K562 (cell line): ENCODE results near the gene PFKFB2. TPM values are rescaled to one million over a fixed set of nuclear protein-coding genes. Genes with fewer than 3 reads are reported as not detected.

Experiments used
- ATAC-seq: fragments of 200-7000 bp; cut with Tn5 transposase; 3 replicates; pipeline ENCODE4 v1.9.1; 2020; ENCODE audit warnings: moderate library complexity
- BruUV-seq: library from RNA; stranded (reverse); fragments of 400-500 nt; replicated peaks from 2 replicates; lab custom pipeline; 2021; lab: Mats Ljungman, UMichigan
- CTCF ChIA-PET: fragments of 300-600 bp; formaldehyde crosslinking; extraction: SDS; loops from one replicate; lab custom pipeline; 2021; ENCODE audit warnings: low intra/inter-chr PET ratio; lab: Yijun Ruan, JAX
- POLR2A ChIA-PET: fragments of 300-600, 350-650 bp; sonication (Branson Sonifier 250); formaldehyde crosslinking; extraction: SDS; loops from one replicate; lab custom pipeline; 2021; ENCODE audit warnings: antibody characterized with exemption, inconsistent platforms; lab: Yijun Ruan, JAX
- DNase-seq, 4 experiments: peaks; one replicate each; pipeline versions ENCODE4 v3.0.0 to v3.0.0-alpha.2; 2011 to 2018; ENCODE audit warnings: low spot score in 3 of 4, mixed read lengths in 3 of 4; ENCODE audit errors: extremely low read depth in 1 of 4
- FAIRE-seq: peaks from 2 replicates; lab custom pipeline; 2011; peaks lifted over from hg19 to GRCh38; lab: Jason Lieb, UNC
- H2AFZ ChIP-seq: 2 replicates; pipeline ENCODE4 v1.6.0; 2011; ENCODE audit warnings: low read depth, low read length, control low read depth, inconsistent platforms
- H3K27ac ChIP-seq: fragments of 200-600 bp; 3 replicates; pipeline ENCODE4 v1.8.0; 2011; ENCODE audit warnings: low read depth, mild to moderate bottlenecking, control low read depth, inconsistent platforms, low read length, moderate library complexity, mixed read lengths; ENCODE audit errors: extremely low read depth
- H3K27me3 ChIP-seq, 2 experiments: fragments of 300-600 bp in 1 of 2; 2 replicates in 1 of 2; 3 replicates in 1 of 2; pipeline versions ENCODE4 v1.6.0 to v1.8.0; 2011; ENCODE audit warnings: inconsistent platforms in 2 of 2, low read length in 2 of 2, mild to moderate bottlenecking in 1 of 2, mixed read lengths in 1 of 2, moderate library complexity in 1 of 2; ENCODE audit not compliant: control insufficient read depth in 2 of 2, insufficient read depth in 2 of 2
- H3K36me3 ChIP-seq: fragments of 300-600 bp; 3 replicates; pipeline ENCODE4 v1.8.0; 2011; ENCODE audit warnings: mild to moderate bottlenecking, low read length, inconsistent platforms; ENCODE audit not compliant: control insufficient read depth, insufficient read depth
- H3K4me1 ChIP-seq, 2 experiments: fragments of 200-600 bp in 1 of 2; replicated peaks in 1 of 2; 2 replicates in 1 of 2; 3 replicates in 1 of 2; pipeline versions ENCODE4 v1.5.1 to v1.8.0; 2011; ENCODE audit warnings: inconsistent platforms in 2 of 2, low read length in 2 of 2, mild to moderate bottlenecking in 1 of 2, mixed read lengths in 1 of 2, moderate library complexity in 1 of 2; ENCODE audit not compliant: control insufficient read depth in 2 of 2, insufficient read depth in 2 of 2
- H3K4me2 ChIP-seq: 2 replicates; pipeline ENCODE4 v1.6.1; 2011; ENCODE audit warnings: low read length, control low read depth, inconsistent platforms, mixed read lengths; ENCODE audit not compliant: insufficient read depth
- H3K4me3 ChIP-seq: fragments of 200-600 bp; sonication (generic), shearing (Covaris generic); 2 replicates; pipeline ENCODE4 v1.5.1; 2016; ENCODE audit warnings: control low read depth, inconsistent platforms
- H3K79me2 ChIP-seq: fragments of 200-600 bp; 3 replicates; pipeline ENCODE4 v1.8.0; 2011; ENCODE audit warnings: low read length, inconsistent platforms; ENCODE audit not compliant: control insufficient read depth, insufficient read depth
- H3K9ac ChIP-seq, 2 experiments: 2 replicates each; pipeline versions ENCODE4 v1.6.0 to v1.6.1; 2011; ENCODE audit warnings: low read depth in 2 of 2, low read length in 2 of 2, control low read depth in 1 of 2, inconsistent platforms in 1 of 2, mild to moderate bottlenecking in 1 of 2, mixed read lengths in 1 of 2; ENCODE audit not compliant: insufficient read depth in 1 of 2
- H3K9me1 ChIP-seq: one replicate; pipeline ENCODE4 v1.6.0; 2011; ENCODE audit warnings: inconsistent platforms, mild to moderate bottlenecking, low read length, moderate library complexity; ENCODE audit not compliant: control insufficient read depth, insufficient read depth
- H3K9me3 ChIP-seq: replicated peaks from 2 replicates; pipeline ENCODE4 v1.5.1; 2011; ENCODE audit warnings: low read depth, low read length, inconsistent platforms; ENCODE audit not compliant: control insufficient read depth, insufficient read depth
- H4K20me1 ChIP-seq: replicated peaks from 2 replicates; pipeline ENCODE4 v1.6.1; 2011; ENCODE audit warnings: low read length, inconsistent platforms, mixed read lengths; ENCODE audit not compliant: control insufficient read depth, insufficient read depth
- RFX7 ChIP-seq: fragments of 250-450 bp; sonication (Bioruptor Pico); IDR thresholded peaks from 2 replicates; pipeline ENCODE4 v1.5.1; 2021; ENCODE audit warnings: mild to moderate bottlenecking
- WGBS: fragments of 100-300 bp; shearing (Covaris generic); methylation state at CpG from one replicate; pipeline ENCODE4 v1.1.6; 2016; ENCODE audit warnings: low coverage, mixed read lengths; ENCODE audit not compliant: insufficient coverage; ENCODE audit errors: missing lambda C conversion rate; 5-methylcytosine and 5-hydroxymethylcytosine counted together
- in situ Hi-C: fragments of 300-500 bp; cut with MboI; formaldehyde crosslinking; loops from 4 replicates; pipeline ENCODE4 v1.15.0; 2018; ENCODE audit warnings: inconsistent platforms, mixed read lengths
- intact Hi-C: fragments of 100-400 bp; cut with micrococcal nuclease; formaldehyde crosslinking; loops from 2 replicates; pipeline ENCODE4 v1.14.2; 2022
- polyA plus RNA-seq, 8 experiments: library from polyadenylated mRNA; depleted of rRNA in 4 of 8; stranded (reverse) in 5 of 8; unstranded in 3 of 8; fragments of >200 nt; fragmentation: Nextera tagmentation in 2 of 8; fragmentation: Illumina TruSeq in 1 of 8; extraction: Ambion mirVana in 2 of 8; extraction: Trizol in 1 of 8; gene quantifications; 2 replicates each; pipeline versions ENCODE4 v1.2.1 to v1.2.3, GENCODE V29; 2011 to 2014; ENCODE audit warnings: inconsistent platforms in 1 of 8, missing spikeins in 1 of 8
- total RNA-seq, 7 experiments: library from RNA; depleted of rRNA in 6 of 7; stranded (reverse); fragments of >200 nt in 6 of 7; fragmentation: Illumina TruSeq in 2 of 7; extraction: Trizol in 2 of 7; gene quantifications; 2 replicates each; pipeline versions ENCODE4 v1.2.1 to v1.2.3, GENCODE V29; 2011 to 2021; ENCODE audit warnings: low replicate concordance in 1 of 7
- TF ChIP-seq, protein P1 (sequence below): fragments of 250-450 bp; sonication (Bioruptor Pico); IDR thresholded peaks from 2 replicates; pipeline ENCODE4 v1.4.0; 2020; ENCODE audit warnings: mild to moderate bottlenecking, moderate library complexity
- TF ChIP-seq, protein P2 (sequence below): sonication (generic); formaldehyde crosslinking; IDR thresholded peaks from 2 replicates; pipeline ENCODE4 v1.8.0; 2022; ENCODE audit warnings: mild to moderate bottlenecking, low read depth, missing genetic modification reagents

Gene PFKFB2
- total and polyA plus RNA-seq, 9 of the 15 experiments (the other 6 are each of a cell fraction or from before 2014, with no cell fraction given): 6.9 to 26.0 (median 16.4) TPM

DNA sequence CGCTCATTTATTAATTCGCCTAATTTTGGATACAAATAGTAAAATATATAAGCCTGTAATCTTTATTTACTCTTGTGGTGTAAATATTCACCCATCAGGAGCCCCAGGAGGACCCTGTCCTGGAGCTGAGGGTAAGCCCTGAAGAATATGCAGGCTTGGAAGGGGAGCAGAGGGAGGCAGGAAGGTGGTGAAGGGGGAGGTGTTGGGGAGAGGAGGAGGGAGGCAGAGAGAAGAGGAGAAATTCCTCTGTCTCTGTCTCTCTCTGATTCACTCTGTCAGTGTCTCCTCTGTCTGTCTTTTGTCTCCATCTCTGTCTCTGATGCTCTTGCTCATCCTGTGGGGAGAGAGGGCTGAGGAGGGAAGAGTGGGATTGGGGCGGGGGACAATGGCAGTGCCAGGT lies 32.8 kb downstream of the PFKFB2 start (continued):
- TF ChIP-seq RFX7 (CRISPR knock-in tag): no peak
- TF ChIP-seq, protein P1, sequence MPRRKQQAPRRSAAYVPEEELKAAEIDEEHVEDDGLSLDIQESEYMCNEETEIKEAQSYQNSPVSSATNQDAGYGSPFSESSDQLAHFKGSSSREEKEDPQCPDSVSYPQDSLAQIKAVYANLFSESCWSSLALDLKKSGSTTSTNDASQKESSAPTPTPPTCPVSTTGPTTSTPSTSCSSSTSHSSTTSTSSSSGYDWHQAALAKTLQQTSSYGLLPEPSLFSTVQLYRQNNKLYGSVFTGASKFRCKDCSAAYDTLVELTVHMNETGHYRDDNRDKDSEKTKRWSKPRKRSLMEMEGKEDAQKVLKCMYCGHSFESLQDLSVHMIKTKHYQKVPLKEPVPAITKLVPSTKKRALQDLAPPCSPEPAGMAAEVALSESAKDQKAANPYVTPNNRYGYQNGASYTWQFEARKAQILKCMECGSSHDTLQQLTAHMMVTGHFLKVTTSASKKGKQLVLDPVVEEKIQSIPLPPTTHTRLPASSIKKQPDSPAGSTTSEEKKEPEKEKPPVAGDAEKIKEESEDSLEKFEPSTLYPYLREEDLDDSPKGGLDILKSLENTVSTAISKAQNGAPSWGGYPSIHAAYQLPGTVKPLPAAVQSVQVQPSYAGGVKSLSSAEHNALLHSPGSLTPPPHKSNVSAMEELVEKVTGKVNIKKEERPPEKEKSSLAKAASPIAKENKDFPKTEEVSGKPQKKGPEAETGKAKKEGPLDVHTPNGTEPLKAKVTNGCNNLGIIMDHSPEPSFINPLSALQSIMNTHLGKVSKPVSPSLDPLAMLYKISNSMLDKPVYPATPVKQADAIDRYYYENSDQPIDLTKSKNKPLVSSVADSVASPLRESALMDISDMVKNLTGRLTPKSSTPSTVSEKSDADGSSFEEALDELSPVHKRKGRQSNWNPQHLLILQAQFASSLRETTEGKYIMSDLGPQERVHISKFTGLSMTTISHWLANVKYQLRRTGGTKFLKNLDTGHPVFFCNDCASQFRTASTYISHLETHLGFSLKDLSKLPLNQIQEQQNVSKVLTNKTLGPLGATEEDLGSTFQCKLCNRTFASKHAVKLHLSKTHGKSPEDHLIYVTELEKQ (CRISPR knock-in tag): no peak

DNA sequence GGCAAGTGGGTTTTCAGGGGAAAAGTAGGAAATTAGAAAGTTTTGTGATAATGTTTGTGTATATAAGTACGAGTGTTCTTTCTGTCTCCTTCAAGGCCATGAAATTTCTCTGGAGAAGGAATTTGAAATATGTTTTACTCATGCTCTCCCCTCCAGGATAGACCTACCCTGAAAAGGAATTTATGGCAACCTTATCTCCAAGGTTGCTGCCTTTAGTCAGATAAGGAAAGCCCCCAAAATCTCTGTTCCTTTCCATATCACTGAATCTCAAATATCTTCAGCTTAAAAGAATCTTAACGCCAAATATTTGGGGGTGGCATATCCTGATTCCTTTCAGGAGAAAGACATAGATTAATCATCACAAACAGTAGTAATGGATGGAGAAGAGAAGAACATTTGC lies 35.1 kb downstream of the PFKFB2 start:
- Histone ChIP-seq H3K79me2 (no peaks in the 10 kb centered on the region), H3K4me3 (no peak overlapping the region), H3K4me1 (peaks cover 0 to 13% of the 10 kb centered on the region in 2 experiments; a peak in 4 of 5 replicates), H3K36me3 (no peaks in the 10 kb centered on the region), H3K27ac (no peak overlapping the region), H2AFZ (no peak overlapping the region), H4K20me1 (no peaks in the 10 kb centered on the region)
- no peak for FAIRE-seq
- DNase-seq: no peak
- POLR2A ChIA-PET: no interaction called here
- intact Hi-C loops: no loop called here
- BruUV-seq: no TSS peak
- ATAC-seq: no peak
- TF ChIP-seq, protein P2, sequence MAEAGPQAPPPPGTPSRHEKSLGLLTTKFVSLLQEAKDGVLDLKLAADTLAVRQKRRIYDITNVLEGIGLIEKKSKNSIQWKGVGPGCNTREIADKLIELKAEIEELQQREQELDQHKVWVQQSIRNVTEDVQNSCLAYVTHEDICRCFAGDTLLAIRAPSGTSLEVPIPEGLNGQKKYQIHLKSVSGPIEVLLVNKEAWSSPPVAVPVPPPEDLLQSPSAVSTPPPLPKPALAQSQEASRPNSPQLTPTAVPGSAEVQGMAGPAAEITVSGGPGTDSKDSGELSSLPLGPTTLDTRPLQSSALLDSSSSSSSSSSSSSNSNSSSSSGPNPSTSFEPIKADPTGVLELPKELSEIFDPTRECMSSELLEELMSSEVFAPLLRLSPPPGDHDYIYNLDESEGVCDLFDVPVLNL (CRISPR knock-in tag): no peak
- TF ChIP-seq, all 486 proteins: peak for 0
- Histone ChIP-seq H3K27me3 (no peaks in the 10 kb centered on the region), H3K9me1 (no peaks in the 10 kb centered on the region), H3K9ac (no peak overlapping the region), H3K4me2 (no peak overlapping the region), H3K9me3 (no peaks in the 10 kb centered on the region)
- 53% methylated on average over 2 of the region's 2 CpGs for WGBS
- CTCF ChIA-PET: interaction anchor here (0.6 kb wide), 1 partner anchor 362 kb away, joined by 3 read pairs; no protein-coding TSS in a partner anchor
- in situ Hi-C loops: loop anchor here (5.0 kb wide), 1 partner anchor 319 kb away; no protein-coding TSS in a partner anchor
